ENCODE data around the gene PITPNC1.
"Not testable (repeated sequence)": the region's sequence is repeated elsewhere in the genome, so short reads cannot be mapped to it uniquely, and the experiment has no call there.

Gene PITPNC1

DNA sequence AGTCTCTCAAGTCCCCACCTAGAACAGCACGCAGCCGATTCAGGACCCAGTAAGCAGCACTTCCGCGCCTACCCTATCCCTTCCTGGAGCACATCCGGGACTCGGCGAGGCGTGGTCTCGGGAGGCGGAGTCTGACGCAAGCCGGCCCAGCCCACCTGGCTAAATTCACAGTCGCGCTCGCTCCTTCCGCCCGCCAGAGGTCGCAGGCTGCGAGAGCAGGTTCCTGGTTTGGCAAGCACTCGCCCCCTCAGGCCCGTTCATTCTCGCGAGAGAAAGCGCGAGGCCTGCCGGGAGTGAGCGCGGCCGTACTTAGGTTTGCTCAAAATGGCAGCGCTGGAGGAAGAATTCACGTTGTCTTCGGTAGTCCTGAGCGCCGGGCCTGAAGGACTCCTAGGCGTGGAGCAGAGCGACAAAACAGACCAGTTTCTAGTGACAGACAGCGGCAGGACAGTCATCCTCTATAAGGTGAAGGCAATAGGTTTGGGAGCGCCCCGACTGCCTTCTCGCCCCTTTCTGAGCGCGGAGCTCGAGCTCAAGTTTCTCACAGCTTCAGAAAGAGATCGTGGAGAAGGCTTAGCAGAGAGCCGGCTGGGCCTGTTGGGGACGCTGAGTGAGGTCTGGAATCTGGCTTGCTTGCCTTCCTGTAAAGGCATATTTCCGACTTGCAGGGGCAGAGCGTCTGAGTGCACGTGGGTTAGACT, 340.7 kb downstream of the PITPNC1 start, which contains the start of gene NOL11:
Gene NOL11 (plus strand): TSS at position 313 of the 701 bp plus-strand sequence. CDS start 12 bp downstream, at position 325.
- DNase-seq (ENCODE audit: extremely low read depth, insufficient read length) = peak; percentile 100
- Histone ChIP-seq H3K27me3 (replicated peaks; ENCODE audit: control insufficient read depth, insufficient read depth, low read length) (no peaks in the 10 kb centered on the region), H3K36me3 (ENCODE audit: control insufficient read depth, insufficient read depth, low read length) (peaks cover 5% of the 10 kb centered on the region), H3K4me3 (replicated peaks; ENCODE audit: low read depth, low read length) (peak within 1 kb of the TSS; percentile 76)
- peak; percentile 97 for TF ChIP-seq CTCF (IDR thresholded peaks at IDR 0.05; ENCODE audit: insufficient read depth, low read length, poor library complexity, severe bottlenecking)

- peaks cover 5% of the 10 kb centered on the region for H3K36me3 ChIP-seq (ENCODE audit: control insufficient read depth, insufficient read depth, low read length)
- peak overlapping the region; percentile 76 for H3K4me3 ChIP-seq (replicated peaks; ENCODE audit: low read depth, low read length)
- no peak for TF ChIP-seq CTCF (IDR thresholded peaks at IDR 0.05; ENCODE audit: insufficient read depth, low read length, poor library complexity, severe bottlenecking)
- DNase-seq (ENCODE audit: extremely low read depth, insufficient read length) = no peak
- H3K27me3 ChIP-seq (replicated peaks; ENCODE audit: control insufficient read depth, insufficient read depth, low read length) = no peaks in the 10 kb centered on the region
These were observed 341.4 kb downstream of the PITPNC1 start for GRCh38 chr17:67718325-67718941.

- no peak for TF ChIP-seq CTCF (IDR thresholded peaks at IDR 0.05; ENCODE audit: insufficient read depth, low read length, poor library complexity, severe bottlenecking)
- Histone ChIP-seq H3K36me3 (ENCODE audit: control insufficient read depth, insufficient read depth, low read length) (peaks cover 16% of the 10 kb centered on the region), H3K27me3 (replicated peaks; ENCODE audit: control insufficient read depth, insufficient read depth, low read length) (no peaks in the 10 kb centered on the region), H3K4me3 (replicated peaks; ENCODE audit: low read depth, low read length) (no peak overlapping the region)
- DNase-seq (ENCODE audit: extremely low read depth, insufficient read length) = no peak
These were observed 348.3 kb downstream of the PITPNC1 start for GRCh38 chr17:67725373-67725791.

- H3K36me3 ChIP-seq (ENCODE audit: control insufficient read depth, insufficient read depth, low read length) = peaks cover 19% of the 10 kb centered on the region
- no peak for TF ChIP-seq CTCF (IDR thresholded peaks at IDR 0.05; ENCODE audit: insufficient read depth, low read length, poor library complexity, severe bottlenecking)
These were observed 348.7 kb downstream of the PITPNC1 start for GRCh38 chr17:67725807-67726206.

DNA sequence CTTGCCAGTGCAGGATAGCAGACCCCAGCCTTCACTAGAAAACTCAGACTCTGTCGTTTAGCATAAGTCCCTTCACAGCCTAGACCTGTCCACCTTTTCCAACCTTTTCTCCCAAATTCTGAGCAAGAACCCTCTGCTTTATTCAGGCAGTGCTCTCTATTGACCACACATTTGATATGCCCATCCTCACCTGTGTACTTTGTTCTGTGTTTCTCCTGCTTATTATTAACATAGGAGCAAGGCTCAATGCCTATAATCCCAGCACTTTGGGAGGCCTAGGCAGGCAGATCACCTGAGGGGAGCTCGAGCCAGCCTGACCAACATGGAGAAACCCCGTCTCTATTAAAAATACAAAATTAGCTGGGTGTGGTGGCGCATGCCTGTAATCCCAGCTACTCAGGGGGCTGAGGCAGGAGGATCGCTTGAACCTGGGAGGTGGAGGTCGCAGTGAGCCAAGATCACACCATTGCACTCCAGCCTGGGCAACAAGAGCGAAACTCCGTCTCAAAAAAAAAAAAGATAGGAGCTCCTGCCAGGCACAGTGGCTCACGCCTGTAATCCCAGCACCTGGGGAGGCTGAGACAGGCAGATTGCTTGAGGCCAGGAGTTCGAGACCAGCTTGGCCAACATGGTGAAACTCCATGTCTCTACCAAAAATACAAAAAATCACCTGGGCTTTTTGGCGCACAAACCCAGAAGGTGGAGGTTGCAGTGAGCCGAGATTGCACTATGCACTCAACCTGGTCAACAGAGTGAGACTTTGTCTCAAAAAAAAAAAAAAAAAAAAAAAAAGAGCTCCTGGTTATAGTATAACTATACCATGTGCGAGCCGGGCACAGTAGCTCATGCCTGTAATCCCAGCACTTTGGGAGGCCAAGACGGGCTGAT, 350.3 kb downstream of the PITPNC1 start:
- not testable (repeated sequence) for H3K27me3 ChIP-seq (replicated peaks; ENCODE audit: control insufficient read depth, insufficient read depth, low read length); H3K4me3 ChIP-seq (replicated peaks; ENCODE audit: low read depth, low read length); DNase-seq (ENCODE audit: extremely low read depth, insufficient read length)
- peaks cover 19% of the 10 kb centered on the region for H3K36me3 ChIP-seq (ENCODE audit: control insufficient read depth, insufficient read depth, low read length)

More at GRCh38 chr17:67725807-67726206, 348.7 kb downstream of the PITPNC1 start:
- H3K27me3 ChIP-seq (replicated peaks; ENCODE audit: control insufficient read depth, insufficient read depth, low read length) = no peaks in the 10 kb centered on the region
- DNase-seq (ENCODE audit: extremely low read depth, insufficient read length) = no peak
- no peak overlapping the region for H3K4me3 ChIP-seq (replicated peaks; ENCODE audit: low read depth, low read length)
